Neural progenitor cell (in vitro differentiated cells): Measurements from ENCODE around the gene CACNB4. TPM values are rescaled to one million over a fixed set of nuclear protein-coding genes. Genes with fewer than 3 reads are reported as not detected.

ENCODE experiments used
- DNase-seq: peaks from one replicate; pipeline ENCODE4 v3.0.0-alpha.2; 2016; ENCODE audit warnings: low spot score
- H2AFZ ChIP-seq: fragments of 200-600 bp; sonication (generic); replicated peaks from 2 replicates; pipeline ENCODE4 v1.6.1; 2016; ENCODE audit warnings: antibody characterized with exemption
- H3F3A ChIP-seq: fragments of 200-600 bp; sonication (generic); 2 replicates; pipeline ENCODE4 v1.6.1; 2016; ENCODE audit warnings: antibody characterized with exemption, low read depth
- H3K27ac ChIP-seq: fragments of 200-600 bp; sonication (generic); 2 replicates; pipeline ENCODE4 v1.5.1; 2016; ENCODE audit warnings: mild to moderate bottlenecking
- H3K27me3 ChIP-seq: fragments of 200-600 bp; sonication (generic); 2 replicates; pipeline ENCODE4 v1.6.1; 2016; ENCODE audit warnings: mild to moderate bottlenecking, moderate library complexity
- H3K36me3 ChIP-seq: fragments of 200-600 bp; sonication (generic); 2 replicates; pipeline ENCODE4 v1.5.1; 2016
- H3K4me1 ChIP-seq: fragments of 200-600 bp; sonication (generic); 2 replicates; pipeline ENCODE4 v1.6.1; 2016; ENCODE audit warnings: mixed run types
- H3K4me2 ChIP-seq: fragments of 200-600 bp; sonication (generic); 2 replicates; pipeline ENCODE4 v1.6.1; 2016
- H3K4me3 ChIP-seq: fragments of 200-600 bp; sonication (generic); 2 replicates; pipeline ENCODE4 v1.5.1; 2016
- H3K79me2 ChIP-seq: fragments of 200-600 bp; sonication (generic); 2 replicates; pipeline ENCODE4 v1.6.1; 2016; ENCODE audit warnings: low read depth
- H3K9ac ChIP-seq: fragments of 200-600 bp; sonication (generic); 2 replicates; pipeline ENCODE4 v1.6.1; 2016
- H3K9me3 ChIP-seq: fragments of 200-600 bp; sonication (generic); 2 replicates; pipeline ENCODE4 v1.5.1; 2016; ENCODE audit warnings: low read depth
- H4K20me1 ChIP-seq: fragments of 200-600 bp; sonication (generic); 2 replicates; pipeline ENCODE4 v1.6.1; 2016; ENCODE audit warnings: low read depth
- H3K27ac Mint-ChIP-seq: 3 replicates; pipeline ENCODE4 v1.8.0; 2021; ENCODE audit warnings: mixed read lengths
- H3K27me3 Mint-ChIP-seq: 2 replicates; pipeline ENCODE4 v1.8.0; 2022; ENCODE audit warnings: low read depth, mild to moderate bottlenecking, inconsistent platforms, moderate library complexity, mixed read lengths; ENCODE audit not compliant: insufficient read depth
- H3K36me3 Mint-ChIP-seq: 3 replicates; pipeline ENCODE4 v1.8.0; 2021; ENCODE audit warnings: mixed read lengths
- H3K4me1 Mint-ChIP-seq: 3 replicates; pipeline ENCODE4 v1.8.0; 2021; ENCODE audit warnings: mixed read lengths
- H3K4me3 Mint-ChIP-seq: 3 replicates; pipeline ENCODE4 v1.8.0; 2021; ENCODE audit warnings: mild to moderate bottlenecking, moderate library complexity, mixed read lengths
- H3K9me3 Mint-ChIP-seq: 3 replicates; pipeline ENCODE4 v1.8.0; 2020; ENCODE audit warnings: mixed read lengths
- EZH2 ChIP-seq: fragments of 200-600 bp; sonication (generic); IDR thresholded peaks from 2 replicates; pipeline ENCODE4 v1.6.1; 2017; ENCODE audit warnings: antibody characterized with exemption, mild to moderate bottlenecking, moderate library complexity
- EZH2phosphoT487 ChIP-seq: fragments of 200-600 bp; sonication (generic); IDR thresholded peaks from 2 replicates; pipeline ENCODE4 v1.6.1; 2017; ENCODE audit warnings: antibody characterized with exemption
- total RNA-seq: library from RNA; depleted of rRNA; stranded (reverse); fragments of >200 nt; gene quantifications from 2 replicates; pipeline ENCODE4 v1.2.3, GENCODE V29; 2015; ENCODE audit warnings: low replicate concordance
- TF ChIP-seq, protein P1 (sequence below): fragments of 200-600 bp; sonication (generic); IDR thresholded peaks from 2 replicates; pipeline ENCODE4 v1.5.1; 2017; ENCODE audit warnings: antibody characterized with exemption, mild to moderate bottlenecking

The CACNB4 gene
- total RNA-seq, 1 donor from 2014 or later = 14.2 TPM

DNA sequence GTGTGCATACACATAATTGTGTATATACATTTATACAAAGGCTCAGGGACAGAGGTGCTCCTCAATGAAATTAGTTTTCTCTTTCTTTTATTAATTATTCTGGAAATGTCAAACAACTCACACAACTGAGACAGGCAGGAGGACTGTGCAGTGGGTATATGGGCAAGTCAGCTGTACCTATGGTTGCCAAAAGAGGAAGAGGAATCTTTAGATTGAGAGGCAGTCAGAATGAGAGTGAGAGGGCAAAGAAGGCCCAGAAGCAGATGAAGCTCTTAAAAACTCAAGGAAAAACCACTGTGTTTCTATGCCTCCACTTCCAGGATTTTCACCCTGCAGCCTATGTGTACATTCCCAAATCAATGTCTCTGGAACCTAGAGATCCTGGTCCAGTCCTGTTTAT is 79.1 kb downstream of the CACNB4 start:
- TF ChIP-seq, protein P1, sequence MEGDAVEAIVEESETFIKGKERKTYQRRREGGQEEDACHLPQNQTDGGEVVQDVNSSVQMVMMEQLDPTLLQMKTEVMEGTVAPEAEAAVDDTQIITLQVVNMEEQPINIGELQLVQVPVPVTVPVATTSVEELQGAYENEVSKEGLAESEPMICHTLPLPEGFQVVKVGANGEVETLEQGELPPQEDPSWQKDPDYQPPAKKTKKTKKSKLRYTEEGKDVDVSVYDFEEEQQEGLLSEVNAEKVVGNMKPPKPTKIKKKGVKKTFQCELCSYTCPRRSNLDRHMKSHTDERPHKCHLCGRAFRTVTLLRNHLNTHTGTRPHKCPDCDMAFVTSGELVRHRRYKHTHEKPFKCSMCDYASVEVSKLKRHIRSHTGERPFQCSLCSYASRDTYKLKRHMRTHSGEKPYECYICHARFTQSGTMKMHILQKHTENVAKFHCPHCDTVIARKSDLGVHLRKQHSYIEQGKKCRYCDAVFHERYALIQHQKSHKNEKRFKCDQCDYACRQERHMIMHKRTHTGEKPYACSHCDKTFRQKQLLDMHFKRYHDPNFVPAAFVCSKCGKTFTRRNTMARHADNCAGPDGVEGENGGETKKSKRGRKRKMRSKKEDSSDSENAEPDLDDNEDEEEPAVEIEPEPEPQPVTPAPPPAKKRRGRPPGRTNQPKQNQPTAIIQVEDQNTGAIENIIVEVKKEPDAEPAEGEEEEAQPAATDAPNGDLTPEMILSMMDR = no peak
- TF ChIP-seq EZH2 = no peak
- no peak for TF ChIP-seq EZH2phosphoT487

GRCh38 chr2:152016181-152017120 is 82.4 kb downstream of the CACNB4 start:
- DNase-seq = no peak
- no peaks in the 10 kb centered on the region for H3F3A ChIP-seq
- no peak overlapping the region for H3K4me3 ChIP-seq
- Mint-ChIP-seq H3K9me3 (no peaks in the 10 kb centered on the region), H3K36me3 (no peaks in the 10 kb centered on the region), H3K27me3 (peaks cover 2% of the 10 kb centered on the region), H3K27ac (no peak overlapping the region), H3K4me1 (no peaks in the 10 kb centered on the region), H3K4me3 (no peak overlapping the region)
- H3K4me2 ChIP-seq = no peak overlapping the region
- no peaks in the 10 kb centered on the region for H3K36me3 ChIP-seq
- no peaks in the 10 kb centered on the region for H3K9me3 ChIP-seq
- no peaks in the 10 kb centered on the region for H4K20me1 ChIP-seq
- H3K27me3 ChIP-seq = peaks cover 10% of the 10 kb centered on the region
- no peaks in the 10 kb centered on the region for H3K79me2 ChIP-seq
- H3K4me1 ChIP-seq = no peaks in the 10 kb centered on the region
- no peak overlapping the region for H2AFZ ChIP-seq
- TF ChIP-seq EZH2phosphoT487 (no peak), EZH2 (no peak)
- TF ChIP-seq, protein P1 = no peak
- H3K9ac ChIP-seq = no peak overlapping the region
- no peak overlapping the region for H3K27ac ChIP-seq

More for the DNA sequence above, 79.1 kb downstream of the CACNB4 start:
- no peak overlapping the region for H3K4me3 ChIP-seq
- no peaks in the 10 kb centered on the region for H3F3A ChIP-seq
- Mint-ChIP-seq H3K27me3 (no peaks in the 10 kb centered on the region), H3K4me3 (no peak overlapping the region), H3K36me3 (no peaks in the 10 kb centered on the region), H3K9me3 (no peaks in the 10 kb centered on the region), H3K27ac (no peak overlapping the region), H3K4me1 (no peaks in the 10 kb centered on the region)
- peaks cover 10% of the 10 kb centered on the region for H3K27me3 ChIP-seq
- no peaks in the 10 kb centered on the region for H3K36me3 ChIP-seq
- H4K20me1 ChIP-seq = no peaks in the 10 kb centered on the region
- no peak for DNase-seq
- no peak overlapping the region for H3K4me2 ChIP-seq
- H3K79me2 ChIP-seq = no peaks in the 10 kb centered on the region
- no peaks in the 10 kb centered on the region for H3K4me1 ChIP-seq
- no peak overlapping the region for H3K9ac ChIP-seq
- no peak overlapping the region for H2AFZ ChIP-seq
- no peaks in the 10 kb centered on the region for H3K9me3 ChIP-seq
- no peak overlapping the region for H3K27ac ChIP-seq

GRCh38 chr2:152015552-152015951 is 83.3 kb downstream of the CACNB4 start:
- no peak for DNase-seq
- Mint-ChIP-seq H3K27me3 (peaks cover 3% of the 10 kb centered on the region), H3K9me3 (no peaks in the 10 kb centered on the region), H3K4me1 (no peaks in the 10 kb centered on the region), H3K4me3 (no peak overlapping the region), H3K27ac (no peak overlapping the region), H3K36me3 (no peaks in the 10 kb centered on the region)
- Histone ChIP-seq H2AFZ (no peak overlapping the region), H3K27me3 (peaks cover 10% of the 10 kb centered on the region), H3K4me1 (no peaks in the 10 kb centered on the region), H3K4me3 (no peak overlapping the region), H3F3A (no peaks in the 10 kb centered on the region), H3K9ac (no peak overlapping the region), H3K9me3 (no peaks in the 10 kb centered on the region), H4K20me1 (no peaks in the 10 kb centered on the region), H3K27ac (no peak overlapping the region), H3K79me2 (no peaks in the 10 kb centered on the region), H3K36me3 (no peaks in the 10 kb centered on the region), H3K4me2 (no peak overlapping the region)
- TF ChIP-seq, protein P1 = no peak
- TF ChIP-seq EZH2 (no peak), EZH2phosphoT487 (no peak)
